DND-41 (cell line): ENCODE measurements around the gene VPS51.

Source experiments
- CTCF ChIP-seq: IDR thresholded peaks from 2 replicates; pipeline ENCODE4 v1.5.1; 2012; ENCODE audit warnings: borderline replicate concordance, low read length, moderate library complexity, mild to moderate bottlenecking; ENCODE audit not compliant: poor library complexity, severe bottlenecking; ENCODE audit errors: extremely low read depth
- EZH2 ChIP-seq: IDR thresholded peaks from 3 replicates; pipeline ENCODE4 v1.6.1; 2012; ENCODE audit warnings: borderline replicate concordance, low read depth, mild to moderate bottlenecking, moderate library complexity, low read length, inconsistent platforms; ENCODE audit not compliant: severe bottlenecking

- TF ChIP-seq CTCF (no peak), EZH2 (no peak)
Observed at GRCh38 chr11:65126624-65127274, 30.7 kb downstream of the VPS51 start.
